Epithelial cell of prostate (primary cell): ENCODE data around the gene ARID1B.

Experiments
- DNase-seq: peaks from one replicate; pipeline ENCODE4 v3.0.0-alpha.2; 2011; ENCODE audit warnings: low read depth, low spot score
- H3K27ac ChIP-seq: fragments of 450-650 bp; 2 replicates; pipeline ENCODE4 v1.5.1; 2017; ENCODE audit warnings: mild to moderate bottlenecking

ARID1B gene

GRCh38 chr6:157060440-157060952 lies 283.3 kb downstream of the ARID1B start:
- no peak for DNase-seq
- no peak overlapping the region for H3K27ac ChIP-seq

GRCh38 chr6:157061770-157062594 lies 284.8 kb downstream of the ARID1B start:
- DNase-seq = no peak
- no peak overlapping the region for H3K27ac ChIP-seq

GRCh38 chr6:157063176-157063905 lies 286.2 kb downstream of the ARID1B start:
- peak; percentile 33 for DNase-seq

GRCh38 chr6:157063923-157064322 lies 286.7 kb downstream of the ARID1B start:
- peak overlapping the region; percentile 48 for H3K27ac ChIP-seq

More at GRCh38 chr6:157063176-157063905, 286.2 kb downstream of the ARID1B start:
- peak overlapping the region; percentile 48 for H3K27ac ChIP-seq

GRCh38 chr6:157064502-157064901 lies 287.3 kb downstream of the ARID1B start:
- no peak overlapping the region for H3K27ac ChIP-seq
- DNase-seq = no peak

More at GRCh38 chr6:157063923-157064322, 286.7 kb downstream of the ARID1B start:
- no peak for DNase-seq

- DNase-seq = no peak
- H3K27ac ChIP-seq = no peak overlapping the region
Observed at GRCh38 chr6:157065366-157065765, 288.2 kb downstream of the ARID1B start.

- H3K27ac ChIP-seq = no peak overlapping the region
- DNase-seq = no peak
Observed at GRCh38 chr6:157066781-157067491, 289.8 kb downstream of the ARID1B start.

- H3K27ac ChIP-seq = no peak overlapping the region
Observed at GRCh38 chr6:157067507-157067906, 290.3 kb downstream of the ARID1B start.

GRCh38 chr6:157068691-157069324 lies 291.6 kb downstream of the ARID1B start:
- no peak overlapping the region for H3K27ac ChIP-seq
- DNase-seq = no peak

More at GRCh38 chr6:157067507-157067906, 290.3 kb downstream of the ARID1B start:
- no peak for DNase-seq

- DNase-seq = no peak
- H3K27ac ChIP-seq = no peak overlapping the region
Observed at GRCh38 chr6:157069585-157069984, 292.4 kb downstream of the ARID1B start.

- DNase-seq = no peak
- H3K27ac ChIP-seq = no peak overlapping the region
Observed at GRCh38 chr6:157070403-157071107, 293.4 kb downstream of the ARID1B start.

GRCh38 chr6:157072128-157072527 lies 294.9 kb downstream of the ARID1B start:
- H3K27ac ChIP-seq = no peak overlapping the region
- no peak for DNase-seq

GRCh38 chr6:157073596-157073995 lies 296.4 kb downstream of the ARID1B start:
- no peak for DNase-seq
- H3K27ac ChIP-seq = no peak overlapping the region

GRCh38 chr6:157074969-157075368 lies 297.8 kb downstream of the ARID1B start:
- no peak for DNase-seq
- no peak overlapping the region for H3K27ac ChIP-seq

GRCh38 chr6:157075549-157076450 lies 298.6 kb downstream of the ARID1B start:
- no peak overlapping the region for H3K27ac ChIP-seq
- DNase-seq = no peak

GRCh38 chr6:157076451-157076822 lies 299.3 kb downstream of the ARID1B start:
- DNase-seq = no peak
- no peak overlapping the region for H3K27ac ChIP-seq

GRCh38 chr6:157077251-157077650 lies 300.1 kb downstream of the ARID1B start:
- no peak overlapping the region for H3K27ac ChIP-seq
- DNase-seq = no peak

- no peak overlapping the region for H3K27ac ChIP-seq
- no peak for DNase-seq
Observed at GRCh38 chr6:157078326-157078725, 301.1 kb downstream of the ARID1B start.
